ENCODE measurements around the gene UBD. TPM values are rescaled to one million over a fixed set of nuclear protein-coding genes. Genes with fewer than 3 reads are reported as not detected.

The UBD gene
- total RNA-seq, 1 experiment from 2014 or later: not detected

DNA sequence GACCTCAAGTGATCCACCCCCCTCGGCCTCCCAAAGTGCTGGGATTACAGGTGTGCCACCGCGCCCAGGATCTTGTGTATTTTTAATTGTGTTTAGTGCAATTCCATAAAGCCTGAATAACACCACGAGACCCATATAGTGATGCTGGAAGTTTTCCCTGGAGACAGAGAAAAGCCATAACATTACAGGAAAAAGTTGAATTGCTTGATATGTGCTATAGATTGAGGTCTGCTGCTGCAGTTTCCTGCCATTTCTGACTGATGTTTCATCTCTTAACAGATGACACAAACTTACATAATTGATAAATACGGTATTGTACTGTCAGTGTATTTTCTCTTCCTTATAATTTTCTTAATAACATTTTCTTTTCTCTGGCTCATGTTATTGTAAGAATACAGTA is 7.3 kb upstream of the UBD start:
- Histone ChIP-seq H3K4me1 (ENCODE audit: insufficient read depth, low read length) (no peaks in the 10 kb centered on the region), H3K14ac (ENCODE audit: insufficient read depth, low read length) (no peak overlapping the region)
- WGBS (ENCODE audit: extremely low coverage, insufficient read length, low lambda C conversion rate): no CpG with 5 or more reads among the region's 5 CpGs

More for the DNA sequence above, 7.3 kb upstream of the UBD start:
- no peak overlapping the region for H3K18ac ChIP-seq (ENCODE audit: insufficient read length, low read depth, low read length)
- no peaks in the 10 kb centered on the region for H3K27me3 ChIP-seq (ENCODE audit: insufficient read depth, low read length)
- no peak overlapping the region for H2AFZ ChIP-seq (ENCODE audit: low read length)
- H2BK12ac ChIP-seq (ENCODE audit: insufficient read length, low read depth, low read length): no peak overlapping the region
- no peaks in the 10 kb centered on the region for H3K79me2 ChIP-seq (ENCODE audit: insufficient read depth, low read length)
- Mint-ChIP-seq H3K27me3 (ENCODE audit: low read depth) (peaks cover 8% of the 10 kb centered on the region), H3K9me3 (no peaks in the 10 kb centered on the region), H3K4me3 (no peak overlapping the region), H3K4me1 (no peaks in the 10 kb centered on the region), H3K36me3 (ENCODE audit: insufficient read depth in 1 of 3, low read depth in 3 of 3) (no peaks in the 10 kb centered on the region; a peak in 1 of 7 replicates), H3K27ac (no peak overlapping the region; a peak in 1 of 7 replicates)
- H2BK120ac ChIP-seq (ENCODE audit: low read depth, low read length, poor library complexity, severe bottlenecking): no peak overlapping the region
- TF ChIP-seq, protein P1, sequence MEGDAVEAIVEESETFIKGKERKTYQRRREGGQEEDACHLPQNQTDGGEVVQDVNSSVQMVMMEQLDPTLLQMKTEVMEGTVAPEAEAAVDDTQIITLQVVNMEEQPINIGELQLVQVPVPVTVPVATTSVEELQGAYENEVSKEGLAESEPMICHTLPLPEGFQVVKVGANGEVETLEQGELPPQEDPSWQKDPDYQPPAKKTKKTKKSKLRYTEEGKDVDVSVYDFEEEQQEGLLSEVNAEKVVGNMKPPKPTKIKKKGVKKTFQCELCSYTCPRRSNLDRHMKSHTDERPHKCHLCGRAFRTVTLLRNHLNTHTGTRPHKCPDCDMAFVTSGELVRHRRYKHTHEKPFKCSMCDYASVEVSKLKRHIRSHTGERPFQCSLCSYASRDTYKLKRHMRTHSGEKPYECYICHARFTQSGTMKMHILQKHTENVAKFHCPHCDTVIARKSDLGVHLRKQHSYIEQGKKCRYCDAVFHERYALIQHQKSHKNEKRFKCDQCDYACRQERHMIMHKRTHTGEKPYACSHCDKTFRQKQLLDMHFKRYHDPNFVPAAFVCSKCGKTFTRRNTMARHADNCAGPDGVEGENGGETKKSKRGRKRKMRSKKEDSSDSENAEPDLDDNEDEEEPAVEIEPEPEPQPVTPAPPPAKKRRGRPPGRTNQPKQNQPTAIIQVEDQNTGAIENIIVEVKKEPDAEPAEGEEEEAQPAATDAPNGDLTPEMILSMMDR (conservative IDR thresholded peaks at IDR 0.05): no peak
- no peak overlapping the region for H3K23ac ChIP-seq (ENCODE audit: insufficient read length, low read depth, low read length)
- no peak overlapping the region for H3K9ac ChIP-seq (ENCODE audit: extremely low read depth, insufficient read length, low read length)
- H3K9me3 ChIP-seq (ENCODE audit: control insufficient read depth, low read depth, low read length): no peaks in the 10 kb centered on the region
- no peak overlapping the region for H4K8ac ChIP-seq (replicated peaks; ENCODE audit: insufficient read length, low read depth, low read length)
- no peak overlapping the region for H4K5ac ChIP-seq (ENCODE audit: insufficient read length, low read depth, low read length)
- no peak overlapping the region for H3K4me2 ChIP-seq (ENCODE audit: insufficient read depth, insufficient read length, low read length)
- H3K27ac ChIP-seq (ENCODE audit: insufficient read length, low read depth, low read length): no peak overlapping the region
- H4K91ac ChIP-seq (ENCODE audit: insufficient read length, low read depth, low read length): no peak overlapping the region
- no peak overlapping the region for H3T11ph ChIP-seq (ENCODE audit: low read length)
- no peak overlapping the region for H2BK15ac ChIP-seq (ENCODE audit: low read depth, low read length)
- no peaks in the 10 kb centered on the region for H3K23me2 ChIP-seq (ENCODE audit: insufficient read length, low read depth, low read length, poor library complexity, severe bottlenecking)
- no peak overlapping the region for H3K56ac ChIP-seq (ENCODE audit: insufficient read length, low read depth, low read length)
- H3K79me1 ChIP-seq (ENCODE audit: insufficient read depth, low read depth, low read length, poor library complexity, severe bottlenecking): no peaks in the 10 kb centered on the region
- H2BK20ac ChIP-seq (ENCODE audit: low read depth, low read length, poor library complexity, severe bottlenecking): no peak overlapping the region
- no peak overlapping the region for H2AK5ac ChIP-seq (ENCODE audit: insufficient read length, low read length)
- H2BK5ac ChIP-seq (ENCODE audit: insufficient read length, low read length): no peak overlapping the region
- H3K4ac ChIP-seq (ENCODE audit: low read depth, low read length): no peak overlapping the region
- no peaks in the 10 kb centered on the region for H4K20me1 ChIP-seq (ENCODE audit: control insufficient read depth, insufficient read depth, insufficient read length)
- no peak for DNase-seq

All from H9 (cell line).